Endothelial cell of umbilical vein (primary cell): ENCODE measurements around the gene SLC1A3. TPM values are rescaled to one million over a fixed set of nuclear protein-coding genes. Genes with fewer than 3 reads are reported as not detected.

Experiments used
- BruUV-seq: library from RNA; stranded (reverse); fragments of 400-500 nt; replicated peaks from 2 replicates; lab custom pipeline; 2021; lab: Mats Ljungman, UMichigan
- CTCF ChIA-PET: fragments of 300-600, 350-600 bp; sonication (Branson Sonifier 250); formaldehyde crosslinking; loops from one replicate; lab custom pipeline; 2021; ENCODE audit warnings: antibody characterized with exemption, inconsistent platforms; lab: Charles Lee
- POLR2A ChIA-PET: fragments of 300-600, 350-600 bp; sonication (Branson Sonifier 250); formaldehyde crosslinking; loops from one replicate; lab custom pipeline; 2021; ENCODE audit warnings: antibody characterized with exemption, inconsistent platforms; lab: Charles Lee
- DNase-seq: peaks from one replicate; pipeline ENCODE4 v3.0.0-alpha.2; 2011; ENCODE audit warnings: low read depth, low spot score
- FAIRE-seq: peaks from 2 replicates; lab custom pipeline; 2011; peaks lifted over from hg19 to GRCh38; lab: Jason Lieb, UNC
- H2AFZ ChIP-seq: 2 replicates; pipeline ENCODE4 v1.6.0; 2012; ENCODE audit warnings: low read depth, low read length, control low read depth, inconsistent platforms
- H3K27ac ChIP-seq: 2 replicates; pipeline ENCODE4 v1.5.1; 2011; ENCODE audit warnings: low read depth, mild to moderate bottlenecking, control low read depth, low read length, moderate library complexity; ENCODE audit not compliant: insufficient read depth
- H3K27me3 ChIP-seq, 2 experiments: 2 replicates each; pipeline versions ENCODE4 v1.6.0 to v1.6.1; 2011; ENCODE audit warnings: low read length in 2 of 2, mixed read lengths in 1 of 2; ENCODE audit not compliant: control insufficient read depth in 2 of 2, insufficient read depth in 2 of 2
- H3K36me3 ChIP-seq, 2 experiments: 2 replicates in 1 of 2; 3 replicates in 1 of 2; pipeline ENCODE4 v1.5.1; 2011; ENCODE audit warnings: low read length in 2 of 2, mild to moderate bottlenecking in 1 of 2, moderate library complexity in 1 of 2; ENCODE audit not compliant: control insufficient read depth in 2 of 2, insufficient read depth in 2 of 2; ENCODE audit errors: extremely low read depth in 1 of 2
- H3K4me1 ChIP-seq: 3 replicates; pipeline ENCODE4 v1.5.1; 2011; ENCODE audit warnings: mild to moderate bottlenecking, low read length; ENCODE audit not compliant: control insufficient read depth, insufficient read depth; ENCODE audit errors: extremely low read depth
- H3K4me2 ChIP-seq: 2 replicates; pipeline ENCODE4 v1.6.1; 2011; ENCODE audit warnings: low read length, control low read depth, mixed read lengths; ENCODE audit not compliant: insufficient read depth
- H3K4me3 ChIP-seq, 3 experiments: fragments of 200-600 bp in 1 of 3; sonication (generic), shearing (Covaris generic) in 1 of 3; replicated peaks in 1 of 3; 2 replicates each; pipeline ENCODE4 v1.5.1; 2011 to 2016; ENCODE audit warnings: control low read depth in 3 of 3, low read length in 3 of 3, mild to moderate bottlenecking in 2 of 3, inconsistent platforms in 1 of 3, low read depth in 1 of 3, moderate library complexity in 1 of 3; ENCODE audit not compliant: insufficient read depth in 1 of 3
- H3K79me2 ChIP-seq: 2 replicates; pipeline ENCODE4 v1.6.0; 2012; ENCODE audit warnings: low read length, inconsistent platforms; ENCODE audit not compliant: control insufficient read depth, insufficient read depth
- H3K9ac ChIP-seq: replicated peaks from 2 replicates; pipeline ENCODE3; 2011; ENCODE audit warnings: low read length, control low read depth; ENCODE audit not compliant: insufficient read depth; ENCODE audit errors: extremely low read depth
- H3K9me1 ChIP-seq: replicated peaks from 3 replicates; pipeline ENCODE4 v1.6.0; 2011; ENCODE audit warnings: mild to moderate bottlenecking, low read length; ENCODE audit not compliant: control insufficient read depth, insufficient read depth; ENCODE audit errors: extremely low read depth
- H3K9me3 ChIP-seq: replicated peaks from 2 replicates; pipeline ENCODE4 v1.5.1; 2012; ENCODE audit warnings: low read length, inconsistent platforms; ENCODE audit not compliant: control insufficient read depth, insufficient read depth
- H4K20me1 ChIP-seq: replicated peaks from 2 replicates; pipeline ENCODE3; 2011; ENCODE audit warnings: mild to moderate bottlenecking, low read length; ENCODE audit not compliant: control insufficient read depth, insufficient read depth; ENCODE audit errors: extremely low read depth
- EZH2 ChIP-seq: IDR thresholded peaks from 2 replicates; pipeline ENCODE4 v1.6.1; 2012; ENCODE audit warnings: borderline replicate concordance, low read depth, mild to moderate bottlenecking, moderate library complexity, low read length, inconsistent platforms; ENCODE audit not compliant: severe bottlenecking
- FOS ChIP-seq: IDR thresholded peaks from 2 replicates; pipeline ENCODE4 v1.6.1; 2011; ENCODE audit warnings: mild to moderate bottlenecking, low read length, moderate library complexity, borderline replicate concordance; ENCODE audit not compliant: insufficient read depth
- GATA2 ChIP-seq: IDR thresholded peaks from 2 replicates; pipeline ENCODE4 v1.7.0; 2011; ENCODE audit warnings: low read depth, mild to moderate bottlenecking, moderate library complexity, mixed read lengths, low read length; ENCODE audit not compliant: insufficient read length, insufficient read depth
- JUN ChIP-seq: IDR thresholded peaks from 2 replicates; pipeline ENCODE4 v1.6.1; 2011; ENCODE audit warnings: borderline replicate concordance, low read depth; ENCODE audit not compliant: insufficient read length, insufficient read depth
- MAX ChIP-seq: IDR thresholded peaks from 2 replicates; pipeline ENCODE4 v1.6.1; 2011; ENCODE audit not compliant: insufficient read depth, insufficient read length
- MYC ChIP-seq: IDR thresholded peaks from one replicate; pipeline ENCODE4 v1.6.1; 2011; ENCODE audit warnings: mild to moderate bottlenecking, low read depth, low read length
- POLR2A ChIP-seq: IDR thresholded peaks from 2 replicates; pipeline ENCODE4 v1.6.1; 2012; ENCODE audit warnings: low read depth, mild to moderate bottlenecking, control low read depth, low read length
- POLR2AphosphoS5 ChIP-seq: IDR thresholded peaks from 2 replicates; pipeline ENCODE4 v1.6.1; 2012; ENCODE audit warnings: low read depth, mild to moderate bottlenecking, control low read depth, low read length, moderate library complexity; ENCODE audit not compliant: insufficient read depth
- dilution Hi-C: fragments of 300-500 bp; cut with MboI; formaldehyde crosslinking; loops from one replicate; pipeline ENCODE4 v1.15.0; 2019; ENCODE audit warnings: low sequenced_read_pairs; ENCODE audit not compliant: extremely low pct_ligation_motif_present
- intact Hi-C: fragments of 100-400 bp; cut with micrococcal nuclease; formaldehyde crosslinking; loops from one replicate; pipeline ENCODE4 v1.10.0; 2022
- polyA plus RNA-seq, 4 experiments: library from polyadenylated mRNA; depleted of rRNA in 3 of 4; stranded (reverse) in 3 of 4; unstranded in 1 of 4; fragments of >200 nt; gene quantifications; 2 replicates each; pipeline versions ENCODE4 v1.2.1 to v1.2.3, GENCODE V29; 2011 to 2012; ENCODE audit warnings: missing spikeins in 1 of 4
- total RNA-seq: library from RNA; stranded (reverse); gene quantifications from 2 replicates; pipeline ENCODE4 v1.2.3, GENCODE V29; 2021
- TF ChIP-seq, protein P1 (sequence below), 2 donors: IDR thresholded peaks; 1 replicate in 1 of 2; 2 replicates in 1 of 2; pipeline ENCODE4 v1.5.1; 2011; ENCODE audit warnings: low read length in 2 of 2, mild to moderate bottlenecking in 2 of 2, moderate library complexity in 2 of 2, control low read depth in 1 of 2, inconsistent platforms in 1 of 2, low read depth in 1 of 2; ENCODE audit not compliant: insufficient read depth in 1 of 2; ENCODE audit errors: extremely low read depth in 1 of 2

Gene SLC1A3
- total and polyA plus RNA-seq, 2 donors (not counting 3 experiments of a cell fraction or from before 2014, with no cell fraction given) = 0.36 TPM; not detected in 1

DNA sequence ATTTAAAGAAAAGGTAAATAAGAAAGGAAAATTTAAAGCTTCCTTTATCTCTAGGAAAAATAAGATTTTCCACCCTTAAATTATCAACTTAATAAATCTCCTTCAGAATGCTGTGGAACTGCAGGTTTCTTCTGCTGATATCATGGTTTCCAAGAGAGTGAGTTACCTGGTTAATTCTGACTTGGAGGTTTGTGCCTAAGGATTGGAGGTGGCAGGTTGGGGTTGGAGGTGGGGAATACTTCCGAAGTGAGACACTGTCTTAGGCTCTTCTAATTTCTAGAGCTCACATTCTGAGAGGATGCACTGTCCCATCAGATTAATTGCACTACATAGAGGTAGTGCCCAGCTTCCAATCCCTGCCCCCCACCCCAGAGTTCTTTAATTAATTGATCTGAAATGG, 31.1 kb downstream of the SLC1A3 start:
- no peak for TF ChIP-seq POLR2AphosphoS5
- TF ChIP-seq MYC = no peak
- no peak for TF ChIP-seq MAX
- no peak for TF ChIP-seq JUN
- TF ChIP-seq EZH2 = no peak
- TF ChIP-seq, protein P1, sequence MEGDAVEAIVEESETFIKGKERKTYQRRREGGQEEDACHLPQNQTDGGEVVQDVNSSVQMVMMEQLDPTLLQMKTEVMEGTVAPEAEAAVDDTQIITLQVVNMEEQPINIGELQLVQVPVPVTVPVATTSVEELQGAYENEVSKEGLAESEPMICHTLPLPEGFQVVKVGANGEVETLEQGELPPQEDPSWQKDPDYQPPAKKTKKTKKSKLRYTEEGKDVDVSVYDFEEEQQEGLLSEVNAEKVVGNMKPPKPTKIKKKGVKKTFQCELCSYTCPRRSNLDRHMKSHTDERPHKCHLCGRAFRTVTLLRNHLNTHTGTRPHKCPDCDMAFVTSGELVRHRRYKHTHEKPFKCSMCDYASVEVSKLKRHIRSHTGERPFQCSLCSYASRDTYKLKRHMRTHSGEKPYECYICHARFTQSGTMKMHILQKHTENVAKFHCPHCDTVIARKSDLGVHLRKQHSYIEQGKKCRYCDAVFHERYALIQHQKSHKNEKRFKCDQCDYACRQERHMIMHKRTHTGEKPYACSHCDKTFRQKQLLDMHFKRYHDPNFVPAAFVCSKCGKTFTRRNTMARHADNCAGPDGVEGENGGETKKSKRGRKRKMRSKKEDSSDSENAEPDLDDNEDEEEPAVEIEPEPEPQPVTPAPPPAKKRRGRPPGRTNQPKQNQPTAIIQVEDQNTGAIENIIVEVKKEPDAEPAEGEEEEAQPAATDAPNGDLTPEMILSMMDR (IDR thresholded peaks at IDR 0.05; ENCODE audit: extremely low read depth in 1 of 2, insufficient read depth in 1 of 2, low read depth in 1 of 2, low read length in 2 of 2) = no peak
- no peak for TF ChIP-seq POLR2A
- no peak for TF ChIP-seq FOS
- no peak for TF ChIP-seq GATA2
- H3K9ac ChIP-seq = no peak overlapping the region
- dilution Hi-C loops = no loop called here
- ChIA-PET CTCF (interaction anchor here (0.6 kb wide), 1 partner anchor 120 kb away, joined by 3 read pairs; no protein-coding TSS in a partner anchor), POLR2A (no interaction called here)
- H3K9me1 ChIP-seq = no peaks in the 10 kb centered on the region
- H4K20me1 ChIP-seq = no peaks in the 10 kb centered on the region
- FAIRE-seq (no peak), DNase-seq (no peak)
- no peak overlapping the region for H3K4me3 ChIP-seq
- no peaks in the 10 kb centered on the region for H3K27me3 ChIP-seq
- H3K4me2 ChIP-seq = no peak overlapping the region
- BruUV-seq = no TSS peak
- H3K36me3 ChIP-seq = no peaks in the 10 kb centered on the region
- H3K27ac ChIP-seq = no peak overlapping the region
- H2AFZ ChIP-seq = no peak overlapping the region
- H3K79me2 ChIP-seq = no peaks in the 10 kb centered on the region
- H3K9me3 ChIP-seq = no peaks in the 10 kb centered on the region
- no peaks in the 10 kb centered on the region for H3K4me1 ChIP-seq
- intact Hi-C loops = no loop called here
